ENCODE results near the gene CRNKL1. TPM values are rescaled to one million over a fixed set of nuclear protein-coding genes. Genes with fewer than 3 reads are reported as not detected.

The CRNKL1 gene
- total RNA-seq, 1 donor from 2014 or later, result 22.4 TPM

DNA sequence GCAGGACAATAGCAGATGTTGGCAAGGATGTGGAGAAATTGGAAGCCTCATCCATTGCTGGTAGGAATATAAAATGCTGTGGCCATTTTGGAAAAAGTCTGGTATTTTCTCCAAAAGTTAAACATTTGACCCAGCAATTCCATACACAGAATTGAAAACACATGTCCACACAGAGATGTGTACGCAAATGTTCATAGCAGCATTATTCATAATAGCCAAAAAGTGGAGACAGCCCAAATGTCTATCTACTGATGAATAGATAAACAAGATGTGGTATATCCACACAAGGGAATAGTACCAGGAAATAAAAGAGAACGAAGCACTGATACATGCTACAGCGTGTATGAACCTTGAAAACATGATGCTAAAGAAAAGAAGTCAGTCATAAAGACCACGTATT is 40.6 kb upstream of the CRNKL1 start:
- H3K36me3 ChIP-seq (ENCODE audit: control insufficient read depth, insufficient read depth, low read length), result no peaks in the 10 kb centered on the region
- H3K27me3 ChIP-seq (ENCODE audit: control insufficient read depth, insufficient read depth, low read length), result no peaks in the 10 kb centered on the region
- DNase-seq (ENCODE audit: low read depth), result no peak
- H3K4me3 ChIP-seq (ENCODE audit: low read depth, low read length), result no peak overlapping the region
- TF ChIP-seq CTCF (IDR thresholded peaks at IDR 0.05; ENCODE audit: insufficient read depth, low read length, poor library complexity, severe bottlenecking), result no peak

- no peak for TF ChIP-seq CTCF (IDR thresholded peaks at IDR 0.05; ENCODE audit: insufficient read depth, low read length, poor library complexity, severe bottlenecking)
- Histone ChIP-seq H3K27me3 (ENCODE audit: control insufficient read depth, insufficient read depth, low read length) (no peaks in the 10 kb centered on the region), H3K4me3 (ENCODE audit: low read depth, low read length) (no peak overlapping the region), H3K36me3 (ENCODE audit: control insufficient read depth, insufficient read depth, low read length) (no peaks in the 10 kb centered on the region)
- no peak for DNase-seq (ENCODE audit: low read depth)
Observed at GRCh38 chr20:20089939-20090338, 37.7 kb upstream of the CRNKL1 start.

DNA sequence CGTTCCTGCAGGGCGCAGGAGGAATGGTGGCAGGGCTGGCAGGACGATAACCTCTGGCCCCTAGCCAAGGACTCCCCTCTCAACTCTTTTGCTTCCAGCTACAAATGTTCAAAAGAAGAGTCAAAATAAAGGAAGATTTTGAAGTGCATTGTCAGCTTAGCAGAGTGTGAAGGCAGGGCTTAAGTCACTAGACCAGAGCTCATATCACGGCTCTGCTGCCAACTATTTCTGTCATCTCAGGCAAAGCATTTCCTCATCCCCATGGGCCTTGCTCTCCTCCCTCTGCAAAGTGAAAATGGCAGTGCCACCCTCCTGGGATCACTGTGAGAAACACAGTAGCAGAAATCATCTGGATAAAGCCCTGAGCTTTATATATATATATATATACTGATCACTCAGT is 36.8 kb upstream of the CRNKL1 start:
- no peak for DNase-seq (ENCODE audit: low read depth)
- no peak overlapping the region for H3K4me3 ChIP-seq (ENCODE audit: low read depth, low read length)
- H3K36me3 ChIP-seq (ENCODE audit: control insufficient read depth, insufficient read depth, low read length), result no peaks in the 10 kb centered on the region
- no peaks in the 10 kb centered on the region for H3K27me3 ChIP-seq (ENCODE audit: control insufficient read depth, insufficient read depth, low read length)
- no peak for TF ChIP-seq CTCF (IDR thresholded peaks at IDR 0.05; ENCODE audit: insufficient read depth, low read length, poor library complexity, severe bottlenecking)

GRCh38 chr20:20085812-20086211 is 33.5 kb upstream of the CRNKL1 start:
- DNase-seq (ENCODE audit: low read depth), result no peak
- no peak for TF ChIP-seq CTCF (IDR thresholded peaks at IDR 0.05; ENCODE audit: insufficient read depth, low read length, poor library complexity, severe bottlenecking)
- no peak overlapping the region for H3K4me3 ChIP-seq (ENCODE audit: low read depth, low read length)
- H3K27me3 ChIP-seq (ENCODE audit: control insufficient read depth, insufficient read depth, low read length), result no peaks in the 10 kb centered on the region
- H3K36me3 ChIP-seq (ENCODE audit: control insufficient read depth, insufficient read depth, low read length), result no peaks in the 10 kb centered on the region

DNA sequence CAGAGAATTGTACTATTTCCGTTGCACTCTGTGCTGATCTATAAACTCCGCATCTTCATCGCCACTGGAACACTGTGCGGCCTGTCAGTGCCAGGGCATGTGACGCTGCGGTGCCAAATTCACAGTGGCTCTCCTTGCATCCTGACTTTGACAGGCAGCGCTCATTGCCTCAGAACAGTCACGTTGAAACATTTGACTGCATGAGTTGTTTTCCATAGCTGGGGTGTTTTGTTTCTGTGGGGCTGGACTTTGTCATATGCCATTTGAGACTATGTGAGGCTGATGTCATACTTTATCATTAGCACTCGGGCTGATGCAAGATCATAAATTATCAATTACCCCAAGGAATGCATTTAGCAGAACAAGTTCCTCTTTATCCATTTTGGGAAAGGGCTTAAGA is 32.8 kb upstream of the CRNKL1 start:
- DNase-seq (ENCODE audit: low read depth), result no peak
- Histone ChIP-seq H3K36me3 (ENCODE audit: control insufficient read depth, insufficient read depth, low read length) (no peaks in the 10 kb centered on the region), H3K4me3 (ENCODE audit: low read depth, low read length) (no peak overlapping the region), H3K27me3 (ENCODE audit: control insufficient read depth, insufficient read depth, low read length) (no peaks in the 10 kb centered on the region)
- TF ChIP-seq CTCF (IDR thresholded peaks at IDR 0.05; ENCODE audit: insufficient read depth, low read length, poor library complexity, severe bottlenecking), result no peak

- no peak for TF ChIP-seq CTCF (IDR thresholded peaks at IDR 0.05; ENCODE audit: insufficient read depth, low read length, poor library complexity, severe bottlenecking)
- H3K27me3 ChIP-seq (ENCODE audit: control insufficient read depth, insufficient read depth, low read length), result no peaks in the 10 kb centered on the region
- no peaks in the 10 kb centered on the region for H3K36me3 ChIP-seq (ENCODE audit: control insufficient read depth, insufficient read depth, low read length)
- no peak overlapping the region for H3K4me3 ChIP-seq (ENCODE audit: low read depth, low read length)
- DNase-seq (ENCODE audit: low read depth), result no peak
Observed at GRCh38 chr20:20084296-20084752, 32.1 kb upstream of the CRNKL1 start.
